ENCODE data around the gene MIF. TPM values are rescaled to one million over a fixed set of nuclear protein-coding genes. Genes with fewer than 3 reads are reported as not detected.

Gene MIF
- total and polyA plus RNA-seq, 2 of the 4 experiments (the other 2 are of a cell fraction), result 123 to 530 TPM

- no peak overlapping the region for H3K4me3 ChIP-seq (ENCODE audit: insufficient read depth, low read depth, low read length)
- no TSS peak for BruUV-seq (replicated peaks)
- ChIA-PET POLR2A (ENCODE audit: unreplicated experiment) (no interaction called here), CTCF (no interaction called here)
- intact Hi-C loops (cut with micrococcal nuclease) (no loop called here), in situ Hi-C loops (cut with MboI; ENCODE audit: low sequenced_read_pairs) (no loop called here), dilution Hi-C loops (cut with HindIII; ENCODE audit: low sequenced_read_pairs, unreplicated experiment) (no loop called here)
- no peak for ATAC-seq (ENCODE audit: low read depth)
- no peak overlapping the region for H3K14ac ChIP-seq (replicated peaks; ENCODE audit: low read depth, low read length)
- no peak overlapping the region for H2BK120ac ChIP-seq (ENCODE audit: low read depth, low read length)
- H3K27ac ChIP-seq (ENCODE audit: insufficient read depth, low read length), result no peak overlapping the region
- no peak overlapping the region for H2BK5ac ChIP-seq (ENCODE audit: low read depth, low read length, poor library complexity, severe bottlenecking)
- no peak overlapping the region for H3K23ac ChIP-seq (ENCODE audit: low read depth, low read length)
- H3K9me1 ChIP-seq (ENCODE audit: insufficient read depth, low read length), result peaks cover 21% of the 10 kb centered on the region
- H3K4me2 ChIP-seq (ENCODE audit: low read depth, low read length), result no peak overlapping the region
- H2AK5ac ChIP-seq (ENCODE audit: low read depth, low read length), result no peak overlapping the region
- H3K9ac ChIP-seq (ENCODE audit: low read depth, low read length), result no peak overlapping the region
- no peak overlapping the region for H2AK9ac ChIP-seq (replicated peaks; ENCODE audit: low read depth, low read length, poor library complexity)
- H2BK20ac ChIP-seq (ENCODE audit: low read depth, low read length), result no peak overlapping the region
- H3K79me1 ChIP-seq (ENCODE audit: low read depth in 1 of 2, low read length in 2 of 2), result peaks cover 15 to 29% of the 10 kb centered on the region in 2 experiments
- no peak overlapping the region for H2BK15ac ChIP-seq (ENCODE audit: low read depth, low read length)
- H3K56ac ChIP-seq (ENCODE audit: extremely low read depth, insufficient read depth, low read length), result no peak overlapping the region
- no peak overlapping the region for H4K5ac ChIP-seq (ENCODE audit: low read depth, low read length)
- H4K20me1 ChIP-seq (ENCODE audit: insufficient read depth, low read length), result peaks cover 22% of the 10 kb centered on the region
- H4K8ac ChIP-seq (ENCODE audit: low read depth in 2 of 2, low read length in 2 of 2), result no peak overlapping the region
- H2AFZ ChIP-seq (replicated peaks; ENCODE audit: low read length, poor library complexity), result no peak overlapping the region
- no peaks in the 10 kb centered on the region for H3K9me3 ChIP-seq (ENCODE audit: control insufficient read depth, insufficient read depth, low read length)
- no peak for DNase-seq
- H3K36me3 ChIP-seq (ENCODE audit: control insufficient read depth, insufficient read depth, low read length), result peaks cover 17% of the 10 kb centered on the region
- no peak for TF ChIP-seq FOS (IDR thresholded peaks at IDR 0.05; ENCODE audit: low read depth, low read length)
- TF ChIP-seq CHD1 (IDR thresholded peaks at IDR 0.05; ENCODE audit: low read depth, low read length), result no peak
- no peak for TF ChIP-seq BHLHE40 (IDR thresholded peaks at IDR 0.05; ENCODE audit: low read depth, low read length)
- TF ChIP-seq RAD21 (IDR thresholded peaks at IDR 0.05; ENCODE audit: low read length), result no peak
- no peak for TF ChIP-seq NFE2L2 (IDR thresholded peaks at IDR 0.05; ENCODE audit: low read depth, low read length)
- no peak for TF ChIP-seq MAFK (IDR thresholded peaks at IDR 0.05; ENCODE audit: low read depth, low read length)
- no peak for TF ChIP-seq RFX5 (IDR thresholded peaks at IDR 0.05; ENCODE audit: low read depth, low read length)
- TF ChIP-seq POLR2A (IDR thresholded peaks at IDR 0.05; ENCODE audit: low read depth, low read length), result no peak
- no peak for TF ChIP-seq CTCF (conservative IDR thresholded peaks at IDR 0.05; ENCODE audit: low read depth, low read length)
- TF ChIP-seq SMC3 (IDR thresholded peaks at IDR 0.05; ENCODE audit: low read depth, low read length), result no peak
- TF ChIP-seq RCOR1 (IDR thresholded peaks at IDR 0.05; ENCODE audit: insufficient replicate concordance, low read length), result no peak
- TF ChIP-seq MXI1 (IDR thresholded peaks at IDR 0.05; ENCODE audit: borderline replicate concordance, low read depth, low read length), result no peak
- no peak for TF ChIP-seq USF2 (IDR thresholded peaks at IDR 0.05; ENCODE audit: low read depth, low read length)
- TF ChIP-seq CEBPB (IDR thresholded peaks at IDR 0.05; ENCODE audit: low read depth, low read length), result no peak
- no peak for TF ChIP-seq MAZ (IDR thresholded peaks at IDR 0.05; ENCODE audit: borderline replicate concordance, low read depth, low read length)
- no peak for TF ChIP-seq ELK1 (IDR thresholded peaks at IDR 0.05; ENCODE audit: borderline replicate concordance, low read depth, low read length)
- H3K4ac ChIP-seq (ENCODE audit: low read depth, low read length), result no peak overlapping the region
- 100% methylated on average over 1 of the region's 2 CpGs; no CpG with 5 or more reads in 1 of the 2 experiments for WGBS, 2 experiments (ENCODE audit: extremely low coverage in 2 of 2, insufficient read length in 1 of 2)
- H3K4me1 ChIP-seq (ENCODE audit: control insufficient read depth, insufficient read depth, low read length), result peaks cover 15% of the 10 kb centered on the region
- no peak overlapping the region for H4K91ac ChIP-seq (ENCODE audit: insufficient read depth, low read depth, low read length)
- H3K18ac ChIP-seq (ENCODE audit: low read depth, low read length), result no peak overlapping the region
- no peaks in the 10 kb centered on the region for H3K27me3 ChIP-seq (ENCODE audit: control insufficient read depth, insufficient read depth, low read length)
Measured at GRCh38 chr22:23892130-23892529, 2.1 kb upstream of the MIF start.
